Measurements from ENCODE around the gene SLCO4A1. TPM values are rescaled to one million over a fixed set of nuclear protein-coding genes. Genes with fewer than 3 reads are reported as not detected.

Gene SLCO4A1
- polyA plus RNA-seq, 1 experiment, result 0.09 TPM

- H3K27ac ChIP-seq (ENCODE audit: low read depth, low read length), result no peak overlapping the region
Measured at GRCh38 chr20:62718546-62718945, 76.2 kb downstream of the SLCO4A1 start.

GRCh38 chr20:62719250-62719935, 77.1 kb downstream of the SLCO4A1 start:
- Histone ChIP-seq H3K9me3 (ENCODE audit: control insufficient read depth, insufficient read depth, low read length) (peaks cover 12% of the 10 kb centered on the region), H3K4me3 (ENCODE audit: low read depth, low read length) (no peak overlapping the region), H3K27me3 (ENCODE audit: control insufficient read depth, insufficient read depth, low read length) (peaks cover 41% of the 10 kb centered on the region), H3K27ac (ENCODE audit: low read depth, low read length) (no peak overlapping the region)
- ChIA-PET POLR2A (interaction anchor here (1.0 kb wide), 1 partner anchor 41 kb away, joined by 3 read pairs; no protein-coding TSS in a partner anchor), CTCF (interaction anchor here (0.6 kb wide), 1 partner anchor 709 kb away, joined by 3 read pairs; no protein-coding TSS in a partner anchor)
- no peak for TF ChIP-seq CTCF (IDR thresholded peaks at IDR 0.05; ENCODE audit: low read depth, low read length)
- no peak for DNase-seq (ENCODE audit: low read depth, low spot score)

More at GRCh38 chr20:62718546-62718945, 76.2 kb downstream of the SLCO4A1 start:
- DNase-seq (ENCODE audit: low read depth, low spot score), result no peak
- peaks cover 12% of the 10 kb centered on the region for H3K9me3 ChIP-seq (ENCODE audit: control insufficient read depth, insufficient read depth, low read length)
- H3K27me3 ChIP-seq (ENCODE audit: control insufficient read depth, insufficient read depth, low read length), result peaks cover 46% of the 10 kb centered on the region
- TF ChIP-seq CTCF (IDR thresholded peaks at IDR 0.05; ENCODE audit: low read depth, low read length), result no peak
- ChIA-PET POLR2A (interaction anchor here (1.0 kb wide), 1 partner anchor 41 kb away, joined by 3 read pairs; no protein-coding TSS in a partner anchor), CTCF (interaction anchor here (1.2 kb wide), 1 partner anchor 73 kb away, joined by 4 read pairs; no protein-coding TSS in a partner anchor)
- no peak overlapping the region for H3K4me3 ChIP-seq (ENCODE audit: low read depth, low read length)

Other genes starting within 250 kb of the SLCO4A1 start
- gene CABLES2, start 235.2 kb upstream of the SLCO4A1 start, polyA plus RNA-seq (2011; rRNA removed), result 3.8 and 4.9 TPM in 2 replicates
- gene RBBP8NL, start 215.0 kb upstream of the SLCO4A1 start, polyA plus RNA-seq (2011; rRNA removed), result not detected in 2 replicates
- not detected in 2 replicates for gene GATA5, start 166.5 kb upstream of the SLCO4A1 start, polyA plus RNA-seq (2011; rRNA removed)
- gene NTSR1, start 66.3 kb downstream of the SLCO4A1 start, polyA plus RNA-seq (2011; rRNA removed), result 0.09 and 0.12 TPM in 2 replicates
- gene MRGBP, start 154.0 kb downstream of the SLCO4A1 start, polyA plus RNA-seq (2011; rRNA removed), result 13.4 and 14.4 TPM in 2 replicates
- gene OGFR, start 162.3 kb downstream of the SLCO4A1 start, polyA plus RNA-seq (2011; rRNA removed), result 19.7 and 21.7 TPM in 2 replicates
- gene COL9A3, start 174.5 kb downstream of the SLCO4A1 start, polyA plus RNA-seq (2011; rRNA removed), result 0.69 and 0.98 TPM in 2 replicates
- 8.7 and 9.9 TPM in 2 replicates for gene TCFL5, start 219.3 kb downstream of the SLCO4A1 start, polyA plus RNA-seq (2011; rRNA removed)

All from AG04450 (cell line).